ENCODE results near the gene ANKRD52.
"Not testable (repeated sequence)": the region's sequence is repeated elsewhere in the genome, so short reads cannot be mapped to it uniquely, and the experiment has no call there.

The ANKRD52 gene

GRCh38 chr12:56271031-56271430 lies 12.8 kb upstream of the ANKRD52 start:
- no peak for DNase-seq

GRCh38 chr12:56267443-56268071 lies 9.4 kb upstream of the ANKRD52 start:
- no peak for DNase-seq

- peak; percentile 77 for DNase-seq
Observed at GRCh38 chr12:56266693-56267442, 8.7 kb upstream of the ANKRD52 start, which contains the start of gene COQ10A. TSS of gene COQ10A (plus strand) at chr12:56266942. CDS start at chr12:56267119, 177 bp downstream.

GRCh38 chr12:56266068-56266692 lies 8.0 kb upstream of the ANKRD52 start:
- DNase-seq = not testable (repeated sequence)

GRCh38 chr12:56262955-56263354 lies 4.8 kb upstream of the ANKRD52 start:
- DNase-seq = not testable (repeated sequence)

GRCh38 chr12:56261503-56262232 lies 3.5 kb upstream of the ANKRD52 start:
- no peak for DNase-seq

- DNase-seq = no peak
Observed at GRCh38 chr12:56260921-56261320, 2.7 kb upstream of the ANKRD52 start.

GRCh38 chr12:56260380-56260779 lies 2.2 kb upstream of the ANKRD52 start:
- no peak for DNase-seq

- no peak for DNase-seq
Observed at GRCh38 chr12:56258820-56259183, 618 bp upstream of the ANKRD52 start.

GRCh38 chr12:56257491-56258067 lies 605 bp downstream of the ANKRD52 start:
- DNase-seq = no peak

GRCh38 chr12:56257071-56257470 lies 1.1 kb downstream of the ANKRD52 start:
- DNase-seq = no peak

- no peak for DNase-seq
Observed at GRCh38 chr12:56256326-56256960, 1.7 kb downstream of the ANKRD52 start.

GRCh38 chr12:56255671-56256070 lies 2.5 kb downstream of the ANKRD52 start:
- DNase-seq = no peak

- DNase-seq = no peak
Observed at GRCh38 chr12:56253091-56253490, 5.1 kb downstream of the ANKRD52 start.

GRCh38 chr12:56252649-56253048 lies 5.5 kb downstream of the ANKRD52 start:
- DNase-seq = no peak

GRCh38 chr12:56248711-56249110 lies 9.5 kb downstream of the ANKRD52 start:
- no peak for DNase-seq

- no peak for DNase-seq
Observed at GRCh38 chr12:56247923-56248322, 10.3 kb downstream of the ANKRD52 start.

GRCh38 chr12:56244494-56244893 lies 13.7 kb downstream of the ANKRD52 start:
- no peak for DNase-seq

GRCh38 chr12:56243731-56244181 lies 14.4 kb downstream of the ANKRD52 start:
- no peak for DNase-seq

GRCh38 chr12:56242986-56243385 lies 15.2 kb downstream of the ANKRD52 start:
- DNase-seq = no peak

GRCh38 chr12:56241424-56242303 lies 16.5 kb downstream of the ANKRD52 start:
- DNase-seq = no peak

Measured in stimulated activated CD4-positive, alpha-beta T cell treated with anti-CD3 and anti-CD28 coated beads, Interleukin-12 subunit alpha, Interleukin-12 subunit beta, amount 100 ng/mL, for 4 hours (primary cell).